Smooth muscle cell (in vitro differentiated cells): ENCODE measurements around the gene HOXA2. TPM values are rescaled to one million over a fixed set of nuclear protein-coding genes. Genes with fewer than 3 reads are reported as not detected.

Source experiments
- DNase-seq: peaks from one replicate; lab custom pipeline; 2025; ENCODE audit not compliant: unreplicated experiment; lab: John Stamatoyannopoulos, UW
- H2AFZ ChIP-seq: fragments of 200-600 bp; sonication (generic); 2 replicates; pipeline ENCODE4 v1.6.0; 2016; ENCODE audit warnings: antibody characterized with exemption, low read depth, mild to moderate bottlenecking
- H3F3A ChIP-seq: fragments of 200-600 bp; sonication (generic); 2 replicates; pipeline ENCODE4 v1.6.0; 2017; ENCODE audit warnings: antibody characterized with exemption, low read depth
- H3K27ac ChIP-seq: fragments of 200-600 bp; sonication (generic); 2 replicates; pipeline ENCODE4 v1.5.1; 2016; ENCODE audit warnings: low read depth, mild to moderate bottlenecking
- H3K27me3 ChIP-seq: fragments of 200-600 bp; sonication (generic); 2 replicates; pipeline ENCODE4 v1.6.1; 2016; ENCODE audit warnings: low read depth, mild to moderate bottlenecking
- H3K36me3 ChIP-seq: fragments of 200-600 bp; sonication (generic); 2 replicates; pipeline ENCODE4 v1.5.1; 2016; ENCODE audit warnings: low read depth
- H3K4me1 ChIP-seq: fragments of 200-600 bp; sonication (generic); 2 replicates; pipeline ENCODE4 v1.5.1; 2016; ENCODE audit warnings: low read depth
- H3K4me2 ChIP-seq: fragments of 200-600 bp; sonication (generic); 2 replicates; pipeline ENCODE4 v1.6.0; 2016; ENCODE audit warnings: mild to moderate bottlenecking
- H3K4me3 ChIP-seq: fragments of 200-600 bp; sonication (generic); 2 replicates; pipeline ENCODE4 v1.5.1; 2016; ENCODE audit warnings: mild to moderate bottlenecking
- H3K79me2 ChIP-seq: fragments of 200-600 bp; sonication (generic); 2 replicates; pipeline ENCODE4 v1.6.0; 2016; ENCODE audit warnings: low read depth, mild to moderate bottlenecking
- H3K9ac ChIP-seq: fragments of 200-600 bp; sonication (generic); 2 replicates; pipeline ENCODE4 v1.6.0; 2016; ENCODE audit warnings: low read depth
- H3K9me3 ChIP-seq: fragments of 200-600 bp; sonication (generic); replicated peaks from 2 replicates; pipeline ENCODE4 v1.5.1; 2016; ENCODE audit warnings: low read depth
- H4K20me1 ChIP-seq: fragments of 200-600 bp; sonication (generic); 2 replicates; pipeline ENCODE4 v1.6.0; 2016; ENCODE audit warnings: low read depth
- CTCF ChIP-seq: fragments of 200-600 bp; sonication (generic); IDR thresholded peaks from 2 replicates; pipeline ENCODE4 v1.5.1; 2017; ENCODE audit warnings: borderline replicate concordance, mild to moderate bottlenecking, antibody characterized with exemption; ENCODE audit not compliant: insufficient read depth, poor library complexity, severe bottlenecking
- WGBS: methylation state at CpG from one replicate; pipeline ENCODE4 v1.1.7; 2016; ENCODE audit warnings: low lambda C conversion rate; 5-methylcytosine and 5-hydroxymethylcytosine counted together
- polyA plus RNA-seq: library from polyadenylated mRNA; unstranded; fragments of >200 nt; fragmentation: Nextera tagmentation; extraction: Ambion mirVana; gene quantifications from 2 replicates; pipeline ENCODE4 v1.2.1, GENCODE V29; 2016
- total RNA-seq: library from RNA; depleted of rRNA; stranded (reverse); fragments of >200 nt; gene quantifications from 2 replicates; pipeline ENCODE4 v1.2.3, GENCODE V29; 2014

HOXA2 gene
- total and polyA plus RNA-seq, 2 experiments from 2014 or later = not detected

GRCh38 chr7:27105301-27106031 is 3.0 kb upstream of the HOXA2 start:
- no peak for DNase-seq
- Histone ChIP-seq H3K27me3 (peaks cover 100% of the 10 kb centered on the region), H2AFZ (no peak overlapping the region), H3K4me3 (no peak overlapping the region), H3K9me3 (no peaks in the 10 kb centered on the region), H4K20me1 (peaks cover 6% of the 10 kb centered on the region), H3K4me1 (peaks cover 9% of the 10 kb centered on the region), H3K27ac (no peak overlapping the region), H3K9ac (no peak overlapping the region), H3K79me2 (no peaks in the 10 kb centered on the region), H3K4me2 (no peak overlapping the region), H3K36me3 (no peaks in the 10 kb centered on the region), H3F3A (no peaks in the 10 kb centered on the region)
- no peak for TF ChIP-seq CTCF
- WGBS = 18% methylated on average over 13 of the region's 13 CpGs

GRCh38 chr7:27104341-27105058 is 2.0 kb upstream of the HOXA2 start:
- H3K9me3 ChIP-seq = no peaks in the 10 kb centered on the region

GRCh38 chr7:27103489-27104226 is 1.2 kb upstream of the HOXA2 start:
- no peak overlapping the region for H3K27ac ChIP-seq
- 6% methylated on average over 33 of the region's 35 CpGs for WGBS

More at GRCh38 chr7:27104341-27105058, 2.0 kb upstream of the HOXA2 start:
- Histone ChIP-seq H3K4me1 (peaks cover 9% of the 10 kb centered on the region), H3K4me3 (no peak overlapping the region), H3K27me3 (peaks cover 100% of the 10 kb centered on the region), H3K36me3 (no peaks in the 10 kb centered on the region), H4K20me1 (peaks cover 6% of the 10 kb centered on the region), H3K4me2 (no peak overlapping the region), H3K9ac (no peak overlapping the region), H3K27ac (no peak overlapping the region), H3K79me2 (no peaks in the 10 kb centered on the region), H2AFZ (no peak overlapping the region), H3F3A (no peaks in the 10 kb centered on the region)
- WGBS = 18% methylated on average over 13 of the region's 13 CpGs
- no peak for DNase-seq
- TF ChIP-seq CTCF = no peak

More at GRCh38 chr7:27103489-27104226, 1.2 kb upstream of the HOXA2 start:
- no peak for TF ChIP-seq CTCF
- H3K79me2 ChIP-seq = no peaks in the 10 kb centered on the region
- H3K9me3 ChIP-seq = no peaks in the 10 kb centered on the region
- H3K36me3 ChIP-seq = no peaks in the 10 kb centered on the region
- H3K27me3 ChIP-seq = peaks cover 100% of the 10 kb centered on the region
- H3K9ac ChIP-seq = no peak overlapping the region
- no peaks in the 10 kb centered on the region for H3F3A ChIP-seq
- H3K4me2 ChIP-seq = no peak overlapping the region
- H3K4me1 ChIP-seq = peaks cover 9% of the 10 kb centered on the region
- DNase-seq = no peak
- peaks cover 13% of the 10 kb centered on the region for H4K20me1 ChIP-seq
- H3K4me3 ChIP-seq = no peak overlapping the region
- H2AFZ ChIP-seq = no peak overlapping the region
